Measurements from ENCODE around the gene SLC44A1.

GRCh38 chr9:105344283-105344682, 99.8 kb downstream of the SLC44A1 start:
- TF ChIP-seq CTCF (IDR thresholded peaks at IDR 0.05) (no peak), ZFX (IDR thresholded peaks at IDR 0.05; ENCODE audit: borderline replicate concordance) (no peak)
